Esophagus muscularis mucosa (tissue), 3 donors: ENCODE data around the gene DNAJC4.

Experiments
- CTCF ChIP-seq, 3 experiments: fragments of 200-600 bp in 2 of 3; fragments of 450-650 bp in 1 of 3; sonication (generic) in 2 of 3; IDR thresholded peaks; one replicate each; pipeline ENCODE4 v1.5.1; 2017 to 2019; ENCODE audit warnings: antibody characterized with exemption in 3 of 3, mild to moderate bottlenecking in 2 of 3, moderate library complexity in 1 of 3
- POLR2A ChIP-seq: fragments of 450-650 bp; IDR thresholded peaks from one replicate; pipeline ENCODE4 v1.6.1; 2017; ENCODE audit warnings: antibody characterized with exemption, moderate library complexity, mild to moderate bottlenecking, low read depth

- TF ChIP-seq CTCF (IDR thresholded peaks at IDR 0.05) (no peak), POLR2A (no peak)
These were observed 46.5 kb downstream of the DNAJC4 start for GRCh38 chr11:64276653-64277431.
